Measurements from ENCODE around the gene WDTC1.

DNA sequence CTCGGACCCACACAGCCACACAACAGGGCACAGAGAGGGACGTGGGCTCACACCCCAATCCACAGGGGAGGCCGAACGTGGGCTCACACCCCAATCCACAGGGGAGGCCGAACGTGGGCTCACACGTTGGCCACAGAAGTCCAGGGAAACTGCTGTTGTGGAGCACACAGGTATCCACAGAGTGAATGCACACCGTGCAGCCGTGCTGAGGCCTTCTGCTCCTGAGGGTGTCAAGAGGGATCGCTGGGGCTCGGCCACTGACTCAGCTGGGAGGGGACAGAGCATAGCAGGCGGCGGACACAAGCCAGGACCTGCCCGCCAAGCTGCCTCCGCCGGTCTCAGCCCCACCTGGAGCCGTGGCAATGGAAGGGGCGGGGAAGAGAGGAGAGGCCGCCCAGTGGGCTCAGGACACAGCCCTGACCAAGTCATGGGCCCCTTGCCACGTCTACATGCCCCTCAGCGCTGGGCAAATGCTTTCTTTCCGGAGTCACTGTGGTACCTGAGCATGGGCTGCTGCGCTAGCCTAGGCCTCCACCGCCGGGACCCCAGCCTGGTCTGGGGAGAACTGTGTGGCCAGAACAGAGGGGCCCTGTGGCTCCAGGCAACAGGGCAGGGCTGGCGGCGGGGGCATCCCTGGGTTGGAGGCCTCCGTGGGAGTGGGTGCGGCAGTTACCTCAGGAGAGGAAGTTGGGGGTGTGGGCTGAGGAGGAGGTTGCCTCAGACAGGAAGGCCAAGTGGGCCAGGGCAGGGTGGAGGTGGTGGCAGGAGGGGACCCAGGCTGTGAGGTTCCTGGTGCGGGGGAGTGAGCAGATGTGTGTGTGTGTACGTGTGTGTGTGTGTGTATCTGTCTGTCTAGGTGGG is 108.6 kb downstream of the WDTC1 start:
- TF ChIP-seq, protein P1, sequence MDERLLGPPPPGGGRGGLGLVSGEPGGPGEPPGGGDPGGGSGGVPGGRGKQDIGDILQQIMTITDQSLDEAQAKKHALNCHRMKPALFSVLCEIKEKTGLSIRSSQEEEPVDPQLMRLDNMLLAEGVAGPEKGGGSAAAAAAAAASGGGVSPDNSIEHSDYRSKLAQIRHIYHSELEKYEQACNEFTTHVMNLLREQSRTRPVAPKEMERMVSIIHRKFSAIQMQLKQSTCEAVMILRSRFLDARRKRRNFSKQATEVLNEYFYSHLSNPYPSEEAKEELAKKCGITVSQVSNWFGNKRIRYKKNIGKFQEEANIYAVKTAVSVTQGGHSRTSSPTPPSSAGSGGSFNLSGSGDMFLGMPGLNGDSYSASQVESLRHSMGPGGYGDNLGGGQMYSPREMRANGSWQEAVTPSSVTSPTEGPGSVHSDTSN (CRISPR knock-in tag; IDR thresholded peaks at IDR 0.05), result no peak
- TF ChIP-seq ZNF562 (CRISPR knock-in tag; IDR thresholded peaks at IDR 0.05; ENCODE audit: borderline replicate concordance) (no peak), CEBPG (CRISPR knock-in tag; IDR thresholded peaks at IDR 0.05) (no peak), RCOR2 (CRISPR knock-in tag; IDR thresholded peaks at IDR 0.05) (no peak)
- TF ChIP-seq, protein P2, sequence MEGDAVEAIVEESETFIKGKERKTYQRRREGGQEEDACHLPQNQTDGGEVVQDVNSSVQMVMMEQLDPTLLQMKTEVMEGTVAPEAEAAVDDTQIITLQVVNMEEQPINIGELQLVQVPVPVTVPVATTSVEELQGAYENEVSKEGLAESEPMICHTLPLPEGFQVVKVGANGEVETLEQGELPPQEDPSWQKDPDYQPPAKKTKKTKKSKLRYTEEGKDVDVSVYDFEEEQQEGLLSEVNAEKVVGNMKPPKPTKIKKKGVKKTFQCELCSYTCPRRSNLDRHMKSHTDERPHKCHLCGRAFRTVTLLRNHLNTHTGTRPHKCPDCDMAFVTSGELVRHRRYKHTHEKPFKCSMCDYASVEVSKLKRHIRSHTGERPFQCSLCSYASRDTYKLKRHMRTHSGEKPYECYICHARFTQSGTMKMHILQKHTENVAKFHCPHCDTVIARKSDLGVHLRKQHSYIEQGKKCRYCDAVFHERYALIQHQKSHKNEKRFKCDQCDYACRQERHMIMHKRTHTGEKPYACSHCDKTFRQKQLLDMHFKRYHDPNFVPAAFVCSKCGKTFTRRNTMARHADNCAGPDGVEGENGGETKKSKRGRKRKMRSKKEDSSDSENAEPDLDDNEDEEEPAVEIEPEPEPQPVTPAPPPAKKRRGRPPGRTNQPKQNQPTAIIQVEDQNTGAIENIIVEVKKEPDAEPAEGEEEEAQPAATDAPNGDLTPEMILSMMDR (CRISPR knock-in tag; IDR thresholded peaks at IDR 0.05), result no peak
